Measurements from ENCODE around the gene ASCC3.

Gene ASCC3

DNA sequence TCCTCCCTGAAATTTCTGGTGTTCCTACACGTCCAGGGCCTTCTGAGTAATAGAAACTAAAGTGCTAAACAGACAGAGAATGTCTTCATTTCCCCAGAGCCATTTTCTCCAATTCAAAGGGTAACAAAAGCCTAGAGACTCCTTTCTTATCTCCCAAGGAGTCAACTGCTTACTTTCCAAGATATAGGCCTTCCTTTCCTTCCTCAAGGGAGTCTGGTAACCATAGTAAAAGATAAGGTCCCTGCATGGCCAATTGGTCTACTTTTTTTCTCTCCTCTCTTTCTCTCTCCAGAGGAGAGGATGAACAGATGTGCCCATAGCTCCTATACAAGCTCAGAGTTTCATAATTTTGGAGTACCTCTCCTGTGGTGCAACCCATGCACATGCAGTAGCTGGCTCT, 185.7 kb downstream of the ASCC3 start:
- TF ChIP-seq, protein P1, sequence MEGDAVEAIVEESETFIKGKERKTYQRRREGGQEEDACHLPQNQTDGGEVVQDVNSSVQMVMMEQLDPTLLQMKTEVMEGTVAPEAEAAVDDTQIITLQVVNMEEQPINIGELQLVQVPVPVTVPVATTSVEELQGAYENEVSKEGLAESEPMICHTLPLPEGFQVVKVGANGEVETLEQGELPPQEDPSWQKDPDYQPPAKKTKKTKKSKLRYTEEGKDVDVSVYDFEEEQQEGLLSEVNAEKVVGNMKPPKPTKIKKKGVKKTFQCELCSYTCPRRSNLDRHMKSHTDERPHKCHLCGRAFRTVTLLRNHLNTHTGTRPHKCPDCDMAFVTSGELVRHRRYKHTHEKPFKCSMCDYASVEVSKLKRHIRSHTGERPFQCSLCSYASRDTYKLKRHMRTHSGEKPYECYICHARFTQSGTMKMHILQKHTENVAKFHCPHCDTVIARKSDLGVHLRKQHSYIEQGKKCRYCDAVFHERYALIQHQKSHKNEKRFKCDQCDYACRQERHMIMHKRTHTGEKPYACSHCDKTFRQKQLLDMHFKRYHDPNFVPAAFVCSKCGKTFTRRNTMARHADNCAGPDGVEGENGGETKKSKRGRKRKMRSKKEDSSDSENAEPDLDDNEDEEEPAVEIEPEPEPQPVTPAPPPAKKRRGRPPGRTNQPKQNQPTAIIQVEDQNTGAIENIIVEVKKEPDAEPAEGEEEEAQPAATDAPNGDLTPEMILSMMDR (IDR thresholded peaks at IDR 0.05; ENCODE audit: low read depth, low read length), result no peak
- peak in 1 of 2 donors; percentile 23 for DNase-seq (ENCODE audit: low read depth in 2 of 2)
- H3K4me3 ChIP-seq (replicated peaks in 1 of 2; ENCODE audit: low read depth in 2 of 2, low read length in 2 of 2), result no peak overlapping the region

- H3K4me3 ChIP-seq (replicated peaks in 1 of 2; ENCODE audit: low read depth in 2 of 2, low read length in 2 of 2), result no peak overlapping the region
- DNase-seq (ENCODE audit: low read depth in 2 of 2), result no peak
- TF ChIP-seq, protein P1 (IDR thresholded peaks at IDR 0.05; ENCODE audit: low read depth, low read length), result no peak
Observed at GRCh38 chr6:100693249-100693927, 187.7 kb downstream of the ASCC3 start.

GRCh38 chr6:100691972-100692371, 189.2 kb downstream of the ASCC3 start:
- TF ChIP-seq, protein P1 (IDR thresholded peaks at IDR 0.05; ENCODE audit: low read depth, low read length), result no peak
- DNase-seq (ENCODE audit: low read depth in 2 of 2), result no peak
- H3K4me3 ChIP-seq (replicated peaks in 1 of 2; ENCODE audit: low read depth in 2 of 2, low read length in 2 of 2), result no peak overlapping the region

GRCh38 chr6:100686216-100686615, 194.9 kb downstream of the ASCC3 start:
- no peak for DNase-seq (ENCODE audit: low read depth in 2 of 2)
- TF ChIP-seq, protein P1 (IDR thresholded peaks at IDR 0.05; ENCODE audit: low read depth, low read length), result no peak
- H3K4me3 ChIP-seq (replicated peaks in 1 of 2; ENCODE audit: low read depth in 2 of 2, low read length in 2 of 2), result no peak overlapping the region

DNA sequence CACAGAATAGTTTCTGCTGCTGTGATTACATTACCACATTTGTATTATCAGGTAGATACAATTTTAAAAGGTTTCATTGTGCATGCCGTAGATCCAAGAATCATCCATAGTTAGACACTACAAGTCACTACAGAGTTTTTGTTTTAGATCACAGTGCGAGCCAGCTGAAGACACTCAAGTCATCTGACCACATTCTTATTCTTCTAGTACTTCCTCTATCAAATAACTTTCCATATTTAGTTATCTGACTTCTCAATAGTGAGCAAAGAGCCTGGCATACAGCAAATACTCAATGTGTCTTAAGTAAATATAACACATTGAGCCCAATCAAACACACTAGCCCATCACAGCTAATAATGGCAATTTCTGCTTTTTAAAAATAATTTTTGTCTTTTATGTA, 195.4 kb downstream of the ASCC3 start:
- peak in 1 of 2 donors; percentile 13 for DNase-seq (ENCODE audit: low read depth in 2 of 2)
- no peak overlapping the region for H3K4me3 ChIP-seq (replicated peaks in 1 of 2; ENCODE audit: low read depth in 2 of 2, low read length in 2 of 2)
- TF ChIP-seq, protein P1 (IDR thresholded peaks at IDR 0.05; ENCODE audit: low read depth, low read length), result no peak

DNA sequence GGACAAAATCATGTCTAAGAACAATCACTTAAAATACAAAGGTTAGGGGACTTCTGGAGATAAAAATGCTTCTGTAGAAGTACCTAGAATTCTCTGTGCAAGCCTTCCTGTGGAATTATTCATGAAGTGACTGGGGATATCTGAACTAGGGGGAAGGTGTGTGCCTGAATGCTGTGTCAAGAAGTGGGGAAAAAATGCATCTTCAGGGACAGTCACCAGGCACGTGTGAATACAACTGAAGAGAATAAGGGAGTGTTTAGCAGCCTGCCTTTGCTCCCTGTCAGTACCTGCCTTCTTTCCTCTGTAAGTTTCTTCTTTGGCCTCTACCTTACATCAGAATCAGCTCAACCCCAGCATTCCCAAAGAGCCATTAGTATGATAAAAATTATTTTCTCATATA, 201.0 kb downstream of the ASCC3 start:
- no peak overlapping the region for H3K4me3 ChIP-seq (replicated peaks in 1 of 2; ENCODE audit: low read depth in 2 of 2, low read length in 2 of 2)
- TF ChIP-seq, protein P1 (IDR thresholded peaks at IDR 0.05; ENCODE audit: low read depth, low read length), result no peak
- DNase-seq (ENCODE audit: low read depth in 2 of 2), result no peak

DNA sequence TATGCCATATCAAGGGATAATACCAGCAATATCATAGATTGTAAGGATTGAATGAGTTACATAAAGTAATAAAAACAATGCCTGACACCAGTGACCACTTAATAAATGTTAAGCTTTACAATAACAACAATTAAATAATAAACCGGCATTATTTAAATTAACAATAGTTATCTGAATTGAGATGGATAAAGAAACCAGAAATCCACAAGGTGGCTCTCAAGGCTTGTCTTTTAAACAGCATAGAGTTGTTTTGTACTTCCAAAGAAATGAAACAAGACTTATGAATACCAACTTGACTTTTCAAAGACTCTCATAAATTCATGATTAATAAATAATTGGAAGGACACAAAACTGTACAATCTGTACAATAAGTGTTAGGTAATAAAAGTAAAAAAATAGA, 203.1 kb downstream of the ASCC3 start:
- TF ChIP-seq, protein P1 (IDR thresholded peaks at IDR 0.05; ENCODE audit: low read depth, low read length), result no peak
- H3K4me3 ChIP-seq (replicated peaks in 1 of 2; ENCODE audit: low read depth in 2 of 2, low read length in 2 of 2), result no peak overlapping the region
- peak; percentile 26 to 54 for DNase-seq (ENCODE audit: low read depth in 2 of 2)

Data from cardiac fibroblast (primary cell).